ENCODE measurements around the gene TMEM88.

DNA sequence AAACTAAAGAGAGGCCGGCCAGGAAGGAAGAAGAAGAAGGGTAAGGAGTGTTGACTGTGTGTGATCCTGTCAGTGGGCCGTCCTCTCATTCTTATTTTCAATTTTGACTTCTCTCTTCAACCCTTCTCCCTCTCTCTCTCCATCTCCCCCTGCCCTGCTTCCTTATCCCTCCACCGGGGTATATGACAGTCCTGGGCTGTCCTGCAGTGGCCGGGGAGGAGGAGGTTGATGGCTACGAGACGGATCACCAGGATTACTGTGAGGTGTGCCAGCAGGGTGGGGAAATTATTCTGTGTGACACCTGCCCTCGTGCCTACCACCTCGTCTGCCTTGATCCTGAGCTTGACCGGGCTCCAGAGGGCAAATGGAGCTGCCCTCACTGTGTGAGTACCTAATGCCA is 39.4 kb downstream of the TMEM88 start:
- no peak for TF ChIP-seq EP300 (IDR thresholded peaks at IDR 0.05)
- TF ChIP-seq CTCF (IDR thresholded peaks at IDR 0.05) = no peak

Measured in upper lobe of left lung (tissue), 4 donors.